ENCODE measurements around the gene FAF1.

Gene FAF1

GRCh38 chr1:50970509-50970887, 10.4 kb upstream of the FAF1 start:
- Histone ChIP-seq H3K9me3 (ENCODE audit: control insufficient read depth, insufficient read depth, low read length) (no peaks in the 10 kb centered on the region), H3K27me3 (ENCODE audit: control insufficient read depth, low read length) (no peaks in the 10 kb centered on the region), H4K20me1 (ENCODE audit: control insufficient read depth, insufficient read depth, low read depth, low read length) (no peaks in the 10 kb centered on the region), H3K9me2 (replicated peaks; ENCODE audit: control insufficient read depth, low read length) (no peaks in the 10 kb centered on the region), H3K79me2 (ENCODE audit: control insufficient read depth, low read length) (peaks cover 91% of the 10 kb centered on the region), H3F3A (ENCODE audit: control insufficient read depth, insufficient read depth) (peaks cover 24% of the 10 kb centered on the region), H3K4me2 (ENCODE audit: low read length) (peak overlapping the region; percentile 83), H3K27ac (ENCODE audit: low read depth, low read length) (peak overlapping the region; percentile 97), H3K36me3 (ENCODE audit: control insufficient read depth, low read length) (peaks cover 64% of the 10 kb centered on the region), H3K4me1 (ENCODE audit: control insufficient read depth, low read length) (peaks cover 41% of the 10 kb centered on the region), H3K4me3 (ENCODE audit: low read length) (peak overlapping the region; percentile 91)
- no peak for TF ChIP-seq EZH2phosphoT487 (IDR thresholded peaks at IDR 0.05; ENCODE audit: borderline replicate concordance, low read length)
- TF ChIP-seq CTCF (IDR thresholded peaks at IDR 0.05; ENCODE audit: low read depth, low read length, poor library complexity, severe bottlenecking), result no peak

- Histone ChIP-seq H3K9me2 (replicated peaks; ENCODE audit: control insufficient read depth, low read length) (no peaks in the 10 kb centered on the region), H3K27me3 (ENCODE audit: control insufficient read depth, low read length) (no peaks in the 10 kb centered on the region), H3F3A (ENCODE audit: control insufficient read depth, insufficient read depth) (peaks cover 23% of the 10 kb centered on the region), H3K9me3 (ENCODE audit: control insufficient read depth, insufficient read depth, low read length) (no peaks in the 10 kb centered on the region), H3K36me3 (ENCODE audit: control insufficient read depth, low read length) (peaks cover 62% of the 10 kb centered on the region), H4K20me1 (ENCODE audit: control insufficient read depth, insufficient read depth, low read depth, low read length) (no peaks in the 10 kb centered on the region), H3K4me1 (ENCODE audit: control insufficient read depth, low read length) (peaks cover 39% of the 10 kb centered on the region), H3K4me2 (ENCODE audit: low read length) (peak within 1 kb of the TSS; percentile 83), H3K27ac (ENCODE audit: low read depth, low read length) (peak within 1 kb of the TSS; percentile 97), H3K4me3 (ENCODE audit: low read length) (peak within 1 kb of the TSS; percentile 91), H3K79me2 (ENCODE audit: control insufficient read depth, low read length) (peaks cover 85% of the 10 kb centered on the region)
- TF ChIP-seq CTCF (IDR thresholded peaks at IDR 0.05; ENCODE audit: low read depth, low read length, poor library complexity, severe bottlenecking), result peak; percentile 20
- no peak for TF ChIP-seq EZH2phosphoT487 (IDR thresholded peaks at IDR 0.05; ENCODE audit: borderline replicate concordance, low read length)
Observed at GRCh38 chr1:50969611-50970508, 9.8 kb upstream of the FAF1 start, which contains the start of gene CDKN2C. Gene CDKN2C, plus strand, starts transcription at chr1:50970245. Its CDS starts 124 bp downstream, at chr1:50970369.

- peaks cover 77% of the 10 kb centered on the region for H3K79me2 ChIP-seq (ENCODE audit: control insufficient read depth, low read length)
- peak overlapping the region; percentile 91 for H3K4me3 ChIP-seq (ENCODE audit: low read length)
- H3K36me3 ChIP-seq (ENCODE audit: control insufficient read depth, low read length), result peaks cover 54% of the 10 kb centered on the region
- no peaks in the 10 kb centered on the region for H4K20me1 ChIP-seq (ENCODE audit: control insufficient read depth, insufficient read depth, low read depth, low read length)
- H3K4me2 ChIP-seq (ENCODE audit: low read length), result peak overlapping the region; percentile 83
- peak overlapping the region; percentile 97 for H3K27ac ChIP-seq (ENCODE audit: low read depth, low read length)
- no peaks in the 10 kb centered on the region for H3K9me2 ChIP-seq (replicated peaks; ENCODE audit: control insufficient read depth, low read length)
- peaks cover 23% of the 10 kb centered on the region for H3F3A ChIP-seq (ENCODE audit: control insufficient read depth, insufficient read depth)
- no peaks in the 10 kb centered on the region for H3K9me3 ChIP-seq (ENCODE audit: control insufficient read depth, insufficient read depth, low read length)
- H3K27me3 ChIP-seq (ENCODE audit: control insufficient read depth, low read length), result no peaks in the 10 kb centered on the region
- H3K4me1 ChIP-seq (ENCODE audit: control insufficient read depth, low read length), result peaks cover 30% of the 10 kb centered on the region
- TF ChIP-seq CTCF (IDR thresholded peaks at IDR 0.05; ENCODE audit: low read depth, low read length, poor library complexity, severe bottlenecking) (no peak), EZH2phosphoT487 (IDR thresholded peaks at IDR 0.05; ENCODE audit: borderline replicate concordance, low read length) (peak; percentile 27; the same call in 1 of the 2 replicates)
Observed at GRCh38 chr1:50968821-50969610, 8.9 kb upstream of the FAF1 start.

Measured in DOHH2 (cell line).